Stimulated activated effector memory CD8-positive, alpha-beta T cell treated with anti-CD3 and anti-CD28 coated beads, Interleukin-12 subunit alpha, Interleukin-12 subunit beta, amount 100 ng/mL, for 72 hours (primary cell): ENCODE results near the gene MALT1.

Experiments used
- ATAC-seq: fragments of 150-1000 bp; cut with Tn5 transposase; 2 replicates; pipeline ENCODE4 v1.10.0; 2021
- DNase-seq, 2 donors: peaks; one replicate each; pipeline ENCODE4 v3.0.0; 2021 to 2022; ENCODE audit warnings: low spot score in 2 of 2
- H3K27ac Mint-ChIP-seq: one replicate; pipeline ENCODE4 v1.8.0; 2022; ENCODE audit warnings: mild to moderate bottlenecking, mixed read lengths
- H3K36me3 Mint-ChIP-seq: one replicate; pipeline ENCODE4 v1.8.0; 2022; ENCODE audit warnings: mild to moderate bottlenecking, mixed read lengths
- H3K4me1 Mint-ChIP-seq: one replicate; pipeline ENCODE4 v1.8.0; 2022; ENCODE audit warnings: mixed read lengths
- H3K4me3 Mint-ChIP-seq: one replicate; pipeline ENCODE4 v1.8.0; 2022; ENCODE audit warnings: mild to moderate bottlenecking, mixed read lengths
- H3K9me3 Mint-ChIP-seq: one replicate; pipeline ENCODE4 v1.8.0; 2022; ENCODE audit warnings: mixed read lengths

MALT1 gene

DNA sequence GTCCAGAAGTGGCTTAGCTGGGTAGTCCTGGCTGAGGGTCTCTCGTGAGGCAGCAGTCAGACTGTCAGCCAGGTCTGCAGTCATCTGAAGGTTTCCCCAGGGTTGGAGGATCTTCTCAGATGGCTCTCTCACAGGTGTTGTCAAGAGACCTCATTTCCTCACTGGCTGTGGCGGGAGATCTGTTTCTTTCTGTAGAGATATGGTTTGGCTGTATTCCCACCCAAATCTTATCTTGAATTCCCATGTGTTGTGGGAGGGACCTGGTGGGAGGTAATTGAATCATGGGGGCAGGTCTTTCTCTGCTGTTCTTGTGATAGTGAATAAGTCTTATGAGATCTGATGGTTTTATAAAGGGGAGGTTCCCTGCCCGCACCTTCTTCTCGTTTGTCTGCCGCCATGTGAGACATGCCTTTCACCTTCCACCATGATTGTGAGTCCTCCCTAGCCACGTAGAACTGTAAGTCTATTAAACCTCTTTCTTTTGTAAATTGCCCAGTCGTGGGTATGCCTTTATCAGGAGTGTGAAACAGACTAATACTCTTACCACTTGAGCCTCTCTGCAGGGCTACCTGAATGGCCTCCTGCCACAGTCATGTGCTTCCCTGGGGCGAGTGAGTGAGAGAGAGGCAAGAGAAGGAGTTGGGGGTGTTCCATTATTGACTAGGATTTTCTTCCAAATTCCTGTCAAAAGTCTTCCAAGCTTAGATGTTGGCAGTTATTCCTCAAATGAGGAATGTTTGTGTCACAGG, 23.6 kb downstream of the MALT1 start:
- H3K36me3 Mint-ChIP-seq = peaks cover 16% of the 10 kb centered on the region
- DNase-seq (no peak), ATAC-seq (no peak)
- H3K4me1 Mint-ChIP-seq = peaks cover 42% of the 10 kb centered on the region
- no peak overlapping the region for H3K27ac Mint-ChIP-seq
- no peaks in the 10 kb centered on the region for H3K9me3 Mint-ChIP-seq
- H3K4me3 Mint-ChIP-seq = no peak overlapping the region

DNA sequence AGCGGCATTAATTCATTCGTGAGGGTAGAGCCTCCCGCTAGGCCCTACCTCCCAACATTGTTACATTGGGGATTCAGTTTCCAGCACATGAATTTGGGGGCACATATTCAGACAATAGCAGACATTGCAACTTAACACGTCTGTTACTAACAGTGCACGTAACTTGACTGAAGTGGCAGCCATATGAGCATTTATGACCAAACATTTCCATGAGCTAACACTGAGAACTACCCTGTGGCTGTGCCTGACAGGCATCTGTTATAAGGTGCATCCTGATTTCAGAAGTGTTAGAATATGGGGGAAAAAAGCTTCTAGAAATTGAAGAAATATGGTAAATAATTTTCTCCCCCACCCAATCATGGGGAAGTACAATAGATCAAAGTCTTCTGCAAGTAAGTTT, 24.5 kb downstream of the MALT1 start:
- Mint-ChIP-seq H3K9me3 (no peaks in the 10 kb centered on the region), H3K36me3 (peaks cover 10% of the 10 kb centered on the region), H3K4me1 (peaks cover 33% of the 10 kb centered on the region), H3K4me3 (no peak overlapping the region), H3K27ac (peak overlapping the region; percentile 3)
- ATAC-seq (peak; percentile 84), DNase-seq (no peak)

DNA sequence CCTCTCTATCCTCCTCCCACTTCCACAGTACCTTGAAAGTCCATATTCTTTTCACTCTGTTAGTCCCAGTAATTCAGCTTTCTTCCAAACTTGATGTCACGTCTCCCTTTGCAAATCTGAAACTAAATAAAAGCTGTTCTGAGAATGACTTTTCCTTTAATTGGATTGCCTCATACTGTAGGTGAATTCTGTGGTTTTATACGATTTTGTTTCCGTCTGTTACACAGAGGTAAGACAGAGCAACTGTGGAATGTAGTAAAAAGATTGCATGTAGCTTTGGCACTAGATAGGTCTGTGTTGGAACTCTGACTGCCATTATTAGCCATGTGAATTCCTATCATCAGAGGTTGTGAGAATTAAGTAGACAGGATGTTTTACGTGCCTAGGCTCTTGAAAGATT, 25.9 kb downstream of the MALT1 start:
- Mint-ChIP-seq H3K4me1 (peaks cover 42% of the 10 kb centered on the region), H3K36me3 (peaks cover 23% of the 10 kb centered on the region), H3K27ac (no peak overlapping the region), H3K4me3 (peak overlapping the region; percentile 30), H3K9me3 (no peaks in the 10 kb centered on the region)
- ATAC-seq (peak; percentile 52), DNase-seq (no peak)

DNA sequence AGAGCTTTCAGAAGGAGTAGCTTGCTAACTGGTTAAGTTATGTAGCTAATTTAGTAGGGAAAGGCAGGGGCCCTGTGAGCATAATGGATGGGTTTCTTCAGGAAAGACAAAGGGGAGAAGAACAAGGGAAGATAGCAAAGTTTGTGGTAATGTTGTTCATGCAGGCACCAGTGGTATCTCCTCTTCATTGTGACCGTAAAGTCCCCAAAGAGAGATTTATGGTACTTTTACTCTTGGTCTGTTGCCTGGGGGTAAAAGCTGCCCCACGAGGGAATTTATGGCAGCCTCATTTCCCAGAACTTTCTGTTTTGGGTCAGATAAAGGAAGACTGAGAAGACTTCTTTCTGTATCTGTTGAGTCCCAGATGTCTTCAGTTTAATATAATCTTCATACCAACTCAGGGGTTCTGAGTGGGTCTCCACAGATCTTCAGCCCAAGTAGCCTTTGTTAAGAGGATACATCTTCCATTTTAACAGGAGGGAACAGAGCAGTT, 27.5 kb downstream of the MALT1 start:
- Mint-ChIP-seq H3K4me3 (no peak overlapping the region), H3K36me3 (peaks cover 39% of the 10 kb centered on the region), H3K27ac (no peak overlapping the region), H3K9me3 (no peaks in the 10 kb centered on the region), H3K4me1 (peaks cover 32% of the 10 kb centered on the region)
- ATAC-seq (no peak), DNase-seq (no peak)

DNA sequence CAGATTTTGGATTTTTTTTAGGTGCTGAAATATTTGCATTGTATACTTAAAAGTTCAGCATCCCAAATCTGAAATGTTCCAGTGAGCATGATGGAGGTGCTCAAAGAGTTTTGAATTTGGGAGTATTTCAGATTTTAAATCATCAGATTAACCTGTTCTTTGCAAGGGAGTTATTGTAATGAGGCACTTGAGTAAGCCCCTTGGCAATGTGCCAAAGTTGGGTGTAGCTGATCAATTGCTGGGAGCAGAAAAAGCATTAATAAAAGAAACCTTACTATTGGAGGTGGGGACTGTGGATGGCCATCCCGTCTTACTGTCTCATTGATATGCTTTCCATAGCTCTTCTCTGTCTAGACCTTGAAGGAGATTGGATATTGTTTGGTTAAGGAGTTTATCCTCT, 28.3 kb downstream of the MALT1 start:
- ATAC-seq = no peak

DNA sequence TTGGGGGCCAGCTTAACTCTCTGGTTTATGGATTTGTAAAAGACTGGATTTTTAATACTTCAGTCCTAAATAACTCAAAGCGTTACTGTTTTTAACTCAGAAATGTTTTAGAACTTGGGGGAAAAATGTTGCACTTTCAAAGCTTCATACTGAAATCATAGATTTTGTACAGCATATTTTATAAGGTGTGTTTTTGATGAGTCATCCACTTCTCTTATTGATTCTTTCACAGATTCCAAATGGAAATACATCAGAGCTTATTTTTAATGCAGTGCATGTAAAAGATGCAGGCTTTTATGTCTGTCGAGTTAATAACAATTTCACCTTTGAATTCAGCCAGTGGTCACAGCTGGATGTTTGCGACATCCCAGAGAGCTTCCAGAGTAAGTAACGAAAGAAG, 28.9 kb downstream of the MALT1 start:
- Mint-ChIP-seq H3K27ac (no peak overlapping the region), H3K4me1 (peaks cover 17% of the 10 kb centered on the region), H3K4me3 (no peak overlapping the region), H3K9me3 (no peaks in the 10 kb centered on the region), H3K36me3 (peaks cover 46% of the 10 kb centered on the region)
- DNase-seq (no peak), ATAC-seq (no peak)

More for the DNA sequence above, 28.3 kb downstream of the MALT1 start:
- no peak for DNase-seq
- Mint-ChIP-seq H3K36me3 (peaks cover 46% of the 10 kb centered on the region), H3K27ac (no peak overlapping the region), H3K9me3 (no peaks in the 10 kb centered on the region), H3K4me1 (peaks cover 24% of the 10 kb centered on the region), H3K4me3 (no peak overlapping the region)

DNA sequence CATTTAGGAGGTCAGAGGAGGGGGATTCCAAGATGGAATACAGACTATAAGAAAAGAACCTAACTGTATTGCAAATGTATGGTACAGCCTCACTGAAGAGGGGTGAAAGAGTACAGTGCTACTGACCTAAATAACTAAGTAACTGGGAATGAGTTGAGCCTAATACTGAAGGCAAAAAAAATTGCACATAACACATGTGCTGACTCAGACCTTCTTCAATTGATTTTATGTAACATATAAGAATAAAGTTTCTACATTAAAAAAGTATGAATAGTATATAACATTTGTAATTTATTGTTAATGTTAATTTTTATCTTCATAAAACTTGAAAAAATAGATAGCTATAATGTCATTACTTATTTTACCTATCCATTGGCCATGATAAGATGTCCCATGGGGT, 41.7 kb downstream of the MALT1 start:
- no peak for DNase-seq
- Mint-ChIP-seq H3K36me3 (peaks cover 55% of the 10 kb centered on the region), H3K9me3 (no peaks in the 10 kb centered on the region), H3K27ac (no peak overlapping the region), H3K4me3 (no peak overlapping the region), H3K4me1 (peaks cover 28% of the 10 kb centered on the region)
- no peak for ATAC-seq

DNA sequence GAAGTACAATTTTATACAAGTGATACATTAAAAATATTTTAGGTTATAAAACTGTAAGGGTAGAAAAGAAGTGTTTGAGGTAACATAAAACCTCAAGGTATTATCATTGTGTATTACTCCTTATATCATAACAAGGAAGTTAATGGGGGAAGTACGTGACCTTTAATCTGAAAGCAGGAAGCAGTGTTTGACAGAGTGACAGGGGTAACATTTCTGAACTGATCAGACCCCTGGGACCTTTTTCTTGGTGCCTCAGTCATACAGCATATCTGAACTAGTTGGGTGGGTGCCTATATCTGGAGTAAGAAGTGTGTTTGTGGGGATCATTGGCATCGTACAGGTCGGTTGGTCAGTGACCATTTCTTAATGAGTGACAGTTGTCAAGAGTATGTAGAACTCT, 43.0 kb downstream of the MALT1 start:
- Mint-ChIP-seq H3K27ac (peak overlapping the region; percentile 39), H3K4me3 (no peak overlapping the region), H3K36me3 (peaks cover 54% of the 10 kb centered on the region), H3K4me1 (peaks cover 28% of the 10 kb centered on the region), H3K9me3 (no peaks in the 10 kb centered on the region)
- peak; percentile 37 for ATAC-seq
- no peak for DNase-seq

DNA sequence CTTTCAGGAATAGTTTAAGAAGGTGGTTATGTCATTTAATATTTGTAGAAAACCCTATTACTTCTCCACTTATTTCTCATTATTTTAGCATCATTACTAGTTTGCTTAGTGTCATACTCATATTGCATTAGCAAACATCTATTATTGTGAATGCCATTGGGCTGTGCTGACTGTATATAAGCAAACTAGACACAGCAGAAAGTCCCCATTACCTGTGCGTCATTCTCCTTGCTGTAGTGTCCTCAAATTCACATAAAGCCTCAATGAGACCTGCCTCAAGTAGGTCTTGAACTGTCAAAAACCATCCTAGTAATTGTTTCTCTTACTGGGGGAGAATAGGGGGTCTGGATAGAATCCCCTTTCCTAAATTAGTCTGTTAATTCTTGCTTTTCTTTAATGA, 43.6 kb downstream of the MALT1 start:
- Mint-ChIP-seq H3K27ac (peak overlapping the region; percentile 39), H3K4me1 (peaks cover 28% of the 10 kb centered on the region), H3K36me3 (peaks cover 52% of the 10 kb centered on the region), H3K9me3 (no peaks in the 10 kb centered on the region), H3K4me3 (no peak overlapping the region)
- ATAC-seq = no peak
- no peak for DNase-seq

DNA sequence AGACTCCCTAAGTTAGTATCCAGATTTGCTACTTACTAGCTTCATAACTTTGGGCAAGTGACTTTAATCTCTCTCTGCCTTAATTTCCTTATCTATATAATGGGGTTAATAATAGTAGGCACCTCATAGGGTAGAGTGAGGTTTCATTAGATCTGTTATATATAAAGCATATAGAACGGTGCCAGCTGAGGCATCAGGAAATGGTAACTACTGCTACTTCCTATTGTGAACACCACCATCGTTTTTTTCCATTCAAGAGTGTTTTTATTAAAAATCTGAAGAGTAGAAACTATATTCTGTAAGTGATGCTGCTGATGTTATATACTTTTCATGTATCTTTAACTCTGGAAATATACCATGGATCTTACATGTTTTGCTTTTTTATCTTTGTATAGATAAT, 44.3 kb downstream of the MALT1 start:
- peaks cover 33% of the 10 kb centered on the region for H3K4me1 Mint-ChIP-seq
- H3K27ac Mint-ChIP-seq = peak overlapping the region; percentile 76
- no peaks in the 10 kb centered on the region for H3K9me3 Mint-ChIP-seq
- peaks cover 48% of the 10 kb centered on the region for H3K36me3 Mint-ChIP-seq
- H3K4me3 Mint-ChIP-seq = peak overlapping the region; percentile 30
- DNase-seq (no peak), ATAC-seq (no peak)

DNA sequence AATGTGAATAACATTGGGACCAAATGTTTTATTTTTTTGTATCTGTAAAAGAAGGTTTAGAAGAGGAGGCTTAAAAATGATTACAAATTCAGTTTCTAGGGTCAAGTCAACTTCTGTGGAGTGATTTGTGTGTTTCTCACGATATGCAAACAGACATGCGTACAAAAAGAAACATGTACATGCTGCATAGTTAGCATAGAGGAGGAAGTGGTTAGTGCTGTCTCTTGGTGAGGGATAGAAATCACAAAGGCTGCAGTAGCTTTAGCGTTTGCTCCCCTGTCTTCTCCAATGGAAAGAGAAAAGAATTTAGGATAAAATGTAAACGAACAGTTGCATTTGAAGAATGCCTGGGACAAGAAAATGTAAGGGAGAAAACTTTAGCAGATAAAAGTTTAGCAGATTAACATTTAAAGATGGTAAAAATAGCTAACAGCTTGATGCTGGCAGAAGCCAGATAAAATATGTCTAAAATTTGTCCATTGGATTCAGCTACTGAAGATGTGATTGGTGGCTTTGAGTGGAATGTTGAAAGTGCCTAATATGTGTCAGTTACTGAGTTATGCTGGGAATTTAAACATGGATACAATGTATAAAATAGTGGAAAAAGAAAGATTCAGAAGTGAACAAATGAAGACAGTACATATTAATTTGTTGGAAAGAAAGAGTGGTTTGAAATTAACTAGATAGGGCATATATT, 44.9 kb downstream of the MALT1 start:
- H3K9me3 Mint-ChIP-seq = no peaks in the 10 kb centered on the region
- H3K4me1 Mint-ChIP-seq = peaks cover 33% of the 10 kb centered on the region
- DNase-seq = no peak
- peaks cover 48% of the 10 kb centered on the region for H3K36me3 Mint-ChIP-seq
- H3K27ac Mint-ChIP-seq = peak overlapping the region; percentile 76
- peak overlapping the region; percentile 30 for H3K4me3 Mint-ChIP-seq
- peak; percentile 90 for ATAC-seq

DNA sequence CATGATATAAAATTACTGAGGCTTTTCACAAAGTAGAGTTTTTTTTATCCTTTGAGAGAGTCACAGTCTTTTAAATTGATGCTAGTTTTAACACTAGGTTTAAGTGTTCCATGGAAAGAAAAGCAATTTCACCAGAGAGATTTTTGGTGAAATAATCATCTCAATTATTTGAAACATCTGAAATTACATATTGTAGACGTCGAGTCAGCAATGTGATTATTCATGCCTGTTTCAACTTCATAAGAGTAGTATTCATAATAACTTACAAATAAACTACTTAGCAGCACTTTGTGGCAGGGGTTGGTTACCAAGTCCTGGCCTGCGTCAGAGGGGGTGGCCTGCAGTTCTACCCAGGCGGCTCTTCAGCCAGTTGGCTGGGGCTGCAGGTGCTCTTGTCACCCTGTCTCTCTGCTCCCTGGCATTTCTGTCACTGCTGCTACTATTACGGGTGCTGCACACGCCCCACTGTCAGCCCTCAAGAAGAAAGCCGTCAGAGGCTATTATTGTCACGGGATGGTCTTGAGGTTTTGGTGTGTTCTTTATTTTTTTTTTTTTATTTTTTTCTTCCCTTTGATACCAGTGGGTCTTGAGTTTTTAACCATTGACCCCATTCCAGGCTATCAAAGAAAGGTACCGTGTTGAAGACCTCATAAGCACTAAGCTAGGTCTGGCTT, 50.4 kb downstream of the MALT1 start:
- ATAC-seq = no peak
- H3K36me3 Mint-ChIP-seq = peaks cover 60% of the 10 kb centered on the region

DNA sequence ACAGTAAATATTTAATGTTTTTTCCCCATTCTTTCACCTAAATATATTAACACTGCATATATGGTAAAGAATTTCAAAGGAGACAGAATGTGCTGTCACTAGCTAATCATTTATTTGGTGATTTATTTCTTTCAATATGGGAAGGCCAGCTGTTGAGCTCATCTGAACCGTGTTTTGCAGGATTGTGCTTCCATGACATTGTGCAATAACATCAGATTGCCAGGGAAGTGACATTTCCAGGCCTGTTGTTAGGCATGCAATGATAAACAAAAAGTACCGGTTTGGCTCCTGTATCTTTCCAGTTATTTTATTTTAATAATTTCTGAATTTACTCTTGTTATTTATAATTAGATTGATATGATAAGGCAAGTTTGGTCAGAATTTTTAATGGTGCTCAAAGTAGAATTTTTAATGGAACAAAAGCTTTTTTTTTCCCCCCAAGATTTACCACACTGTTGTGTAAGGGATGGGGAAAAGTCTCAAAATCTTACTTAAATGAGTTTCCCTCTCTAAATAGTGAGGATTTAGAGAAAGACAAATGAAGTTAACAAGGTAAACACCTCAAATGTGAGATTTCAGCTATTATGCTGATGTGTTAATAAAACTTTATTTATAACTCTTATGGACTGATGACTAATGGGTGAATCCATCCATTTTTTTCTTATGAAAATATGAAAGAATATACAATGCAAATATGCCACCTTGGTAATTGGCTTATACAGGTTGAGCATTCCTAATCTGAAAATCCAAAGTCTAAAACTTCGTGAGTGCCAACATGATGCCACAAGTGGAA, 52.7 kb downstream of the MALT1 start:
- peaks cover 5% of the 10 kb centered on the region for H3K4me1 Mint-ChIP-seq
- H3K36me3 Mint-ChIP-seq = peaks cover 51% of the 10 kb centered on the region
- no peak overlapping the region for H3K27ac Mint-ChIP-seq
- ATAC-seq (no peak), DNase-seq (no peak)
- H3K4me3 Mint-ChIP-seq = no peak overlapping the region
- no peaks in the 10 kb centered on the region for H3K9me3 Mint-ChIP-seq

More for the DNA sequence above, 50.4 kb downstream of the MALT1 start:
- no peaks in the 10 kb centered on the region for H3K9me3 Mint-ChIP-seq
- no peak for DNase-seq
- H3K4me3 Mint-ChIP-seq = no peak overlapping the region
- H3K27ac Mint-ChIP-seq = no peak overlapping the region
- H3K4me1 Mint-ChIP-seq = peaks cover 10% of the 10 kb centered on the region

DNA sequence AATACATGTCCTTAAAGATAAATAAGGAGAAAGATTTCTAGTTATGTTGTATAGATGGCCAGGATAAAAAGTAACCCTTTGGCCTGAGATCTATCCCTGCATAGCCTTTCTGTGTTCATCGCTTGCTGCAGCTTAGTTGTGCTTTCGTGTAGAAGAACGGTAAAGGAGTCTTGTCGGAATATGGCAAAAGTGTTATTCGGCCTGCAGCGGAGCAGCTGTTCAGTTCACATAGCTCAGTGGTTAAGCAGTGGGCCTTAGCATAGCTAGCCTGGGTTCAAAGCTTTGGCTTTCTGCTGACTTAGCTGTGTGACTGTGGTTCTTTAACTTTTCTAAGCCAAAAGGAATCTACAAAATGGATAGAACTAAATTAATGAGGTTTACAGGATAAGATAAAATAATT, 55.4 kb downstream of the MALT1 start:
- Mint-ChIP-seq H3K4me1 (peaks cover 3% of the 10 kb centered on the region), H3K4me3 (no peak overlapping the region), H3K27ac (no peak overlapping the region), H3K9me3 (no peaks in the 10 kb centered on the region), H3K36me3 (peaks cover 56% of the 10 kb centered on the region)
- DNase-seq (no peak), ATAC-seq (no peak)
